ENCODE data around the gene DIPK1B.
A peak's percentile ranks its signal among the peaks of the same experiment; 100 is the strongest.

Gene DIPK1B

GRCh38 chr9:136742591-136743391 lies 30.4 kb downstream of the DIPK1B start, which contains the start of gene LCN10:
Gene LCN10, minus strand, starts transcription at chr9:136742940. Its CDS starts 37 bp downstream, at chr9:136742903.
- no peak within 1 kb of the TSS for H3K9ac ChIP-seq (ENCODE audit: low read length)
- no peak within 1 kb of the TSS for H2BK5ac ChIP-seq (ENCODE audit: low read length)
- H4K8ac ChIP-seq (ENCODE audit: low read depth, low read length): no peak within 1 kb of the TSS
- H3K79me2 ChIP-seq (ENCODE audit: control insufficient read depth, insufficient read depth, low read length): no peaks in the 10 kb centered on the region
- H3K4me1 ChIP-seq (ENCODE audit: control insufficient read depth, low read depth, low read length): no peaks in the 10 kb centered on the region
- no peak within 1 kb of the TSS for H3K4me2 ChIP-seq (ENCODE audit: low read length)
- H3K4ac ChIP-seq (ENCODE audit: low read depth, low read length): no peak within 1 kb of the TSS
- H4K5ac ChIP-seq (ENCODE audit: low read length): no peak within 1 kb of the TSS
- H3K27me3 ChIP-seq (ENCODE audit: insufficient read depth, low read length, poor library complexity): no peaks in the 10 kb centered on the region
- no peak within 1 kb of the TSS for H3K18ac ChIP-seq (ENCODE audit: low read length)
- no peaks in the 10 kb centered on the region for H3K79me1 ChIP-seq (ENCODE audit: low read length)
- H2BK120ac ChIP-seq (ENCODE audit: low read depth, low read length): no peak within 1 kb of the TSS
- WGBS (ENCODE audit: extremely low coverage, insufficient coverage, low lambda C conversion rate): no CpG with 5 or more reads among the region's 25 CpGs
- H2BK15ac ChIP-seq (replicated peaks; ENCODE audit: low read depth): no peak within 1 kb of the TSS
- no peak within 1 kb of the TSS for H3K23ac ChIP-seq (ENCODE audit: low read length)
- DNase-seq: peak; percentile 78
- H3K4me3 ChIP-seq (ENCODE audit: low read length): no peak within 1 kb of the TSS
- H3K56ac ChIP-seq (ENCODE audit: low read length): peak within 1 kb of the TSS; percentile 42
- H2AK5ac ChIP-seq (ENCODE audit: low read length): no peak within 1 kb of the TSS
- no peaks in the 10 kb centered on the region for H3K36me3 ChIP-seq (ENCODE audit: control insufficient read depth, insufficient read depth, low read length)
- H3K27ac ChIP-seq (ENCODE audit: low read depth, low read length): no peak within 1 kb of the TSS

GRCh38 chr9:136743639-136744211 lies 31.4 kb downstream of the DIPK1B start:
- Histone ChIP-seq H2BK5ac (ENCODE audit: low read length) (no peak overlapping the region), H3K4me2 (ENCODE audit: low read length) (no peak overlapping the region), H3K36me3 (ENCODE audit: control insufficient read depth, insufficient read depth, low read length) (no peaks in the 10 kb centered on the region), H3K4ac (ENCODE audit: low read depth, low read length) (no peak overlapping the region), H3K27ac (ENCODE audit: low read depth, low read length) (no peak overlapping the region), H2AK5ac (ENCODE audit: low read length) (no peak overlapping the region), H3K18ac (ENCODE audit: low read length) (no peak overlapping the region), H3K27me3 (ENCODE audit: insufficient read depth, low read length, poor library complexity) (no peaks in the 10 kb centered on the region), H2BK120ac (ENCODE audit: low read depth, low read length) (no peak overlapping the region), H2BK15ac (replicated peaks; ENCODE audit: low read depth) (no peak overlapping the region), H4K8ac (ENCODE audit: low read depth, low read length) (no peak overlapping the region), H4K5ac (ENCODE audit: low read length) (no peak overlapping the region), H3K79me2 (ENCODE audit: control insufficient read depth, insufficient read depth, low read length) (no peaks in the 10 kb centered on the region), H3K23ac (ENCODE audit: low read length) (no peak overlapping the region), H3K4me1 (ENCODE audit: control insufficient read depth, low read depth, low read length) (no peaks in the 10 kb centered on the region), H3K56ac (ENCODE audit: low read length) (no peak overlapping the region), H3K4me3 (ENCODE audit: low read length) (no peak overlapping the region), H3K79me1 (ENCODE audit: low read length) (no peaks in the 10 kb centered on the region), H3K9ac (ENCODE audit: low read length) (no peak overlapping the region)
- DNase-seq: no peak
- WGBS (ENCODE audit: extremely low coverage, insufficient coverage, low lambda C conversion rate): no CpG with 5 or more reads among the region's 16 CpGs

GRCh38 chr9:136744773-136745172 lies 32.4 kb downstream of the DIPK1B start:
- no peak overlapping the region for H3K4ac ChIP-seq (ENCODE audit: low read depth, low read length)
- H3K27me3 ChIP-seq (ENCODE audit: insufficient read depth, low read length, poor library complexity): no peaks in the 10 kb centered on the region
- H3K23ac ChIP-seq (ENCODE audit: low read length): no peak overlapping the region
- H3K4me2 ChIP-seq (ENCODE audit: low read length): no peak overlapping the region
- no peak overlapping the region for H2BK120ac ChIP-seq (ENCODE audit: low read depth, low read length)
- H3K56ac ChIP-seq (ENCODE audit: low read length): no peak overlapping the region
- H3K27ac ChIP-seq (ENCODE audit: low read depth, low read length): no peak overlapping the region
- no peak overlapping the region for H2AK5ac ChIP-seq (ENCODE audit: low read length)
- no peaks in the 10 kb centered on the region for H3K4me1 ChIP-seq (ENCODE audit: control insufficient read depth, low read depth, low read length)
- H2BK5ac ChIP-seq (ENCODE audit: low read length): no peak overlapping the region
- no peaks in the 10 kb centered on the region for H3K79me1 ChIP-seq (ENCODE audit: low read length)
- H3K9ac ChIP-seq (ENCODE audit: low read length): no peak overlapping the region
- H3K18ac ChIP-seq (ENCODE audit: low read length): no peak overlapping the region
- H3K4me3 ChIP-seq (ENCODE audit: low read length): no peak overlapping the region
- no peak overlapping the region for H2BK15ac ChIP-seq (replicated peaks; ENCODE audit: low read depth)
- no peak overlapping the region for H4K8ac ChIP-seq (ENCODE audit: low read depth, low read length)
- H3K36me3 ChIP-seq (ENCODE audit: control insufficient read depth, insufficient read depth, low read length): no peaks in the 10 kb centered on the region
- WGBS (ENCODE audit: extremely low coverage, insufficient coverage, low lambda C conversion rate): no CpG with 5 or more reads among the region's 18 CpGs
- no peak overlapping the region for H4K5ac ChIP-seq (ENCODE audit: low read length)
- DNase-seq: no peak
- no peaks in the 10 kb centered on the region for H3K79me2 ChIP-seq (ENCODE audit: control insufficient read depth, insufficient read depth, low read length)

GRCh38 chr9:136745389-136746154 lies 33.2 kb downstream of the DIPK1B start:
- Histone ChIP-seq H4K5ac (ENCODE audit: low read length) (no peak overlapping the region), H2BK120ac (ENCODE audit: low read depth, low read length) (no peak overlapping the region), H2AK5ac (ENCODE audit: low read length) (no peak overlapping the region), H3K27me3 (ENCODE audit: insufficient read depth, low read length, poor library complexity) (no peaks in the 10 kb centered on the region), H3K36me3 (ENCODE audit: control insufficient read depth, insufficient read depth, low read length) (no peaks in the 10 kb centered on the region), H4K8ac (ENCODE audit: low read depth, low read length) (no peak overlapping the region), H3K79me1 (ENCODE audit: low read length) (no peaks in the 10 kb centered on the region), H3K4ac (ENCODE audit: low read depth, low read length) (no peak overlapping the region), H3K4me1 (ENCODE audit: control insufficient read depth, low read depth, low read length) (no peaks in the 10 kb centered on the region), H3K4me2 (ENCODE audit: low read length) (no peak overlapping the region), H3K18ac (ENCODE audit: low read length) (no peak overlapping the region), H3K9ac (ENCODE audit: low read length) (no peak overlapping the region), H3K56ac (ENCODE audit: low read length) (no peak overlapping the region), H2BK15ac (replicated peaks; ENCODE audit: low read depth) (no peak overlapping the region), H3K23ac (ENCODE audit: low read length) (no peak overlapping the region), H3K4me3 (ENCODE audit: low read length) (no peak overlapping the region), H2BK5ac (ENCODE audit: low read length) (no peak overlapping the region), H3K27ac (ENCODE audit: low read depth, low read length) (no peak overlapping the region), H3K79me2 (ENCODE audit: control insufficient read depth, insufficient read depth, low read length) (no peaks in the 10 kb centered on the region)
- WGBS (ENCODE audit: extremely low coverage, insufficient coverage, low lambda C conversion rate): no CpG with 5 or more reads among the region's 23 CpGs
- DNase-seq: no peak

- H2BK120ac ChIP-seq (ENCODE audit: low read depth, low read length): no peak overlapping the region
- no peak overlapping the region for H3K23ac ChIP-seq (ENCODE audit: low read length)
- no peaks in the 10 kb centered on the region for H3K79me2 ChIP-seq (ENCODE audit: control insufficient read depth, insufficient read depth, low read length)
- no peak overlapping the region for H4K5ac ChIP-seq (ENCODE audit: low read length)
- H3K18ac ChIP-seq (ENCODE audit: low read length): no peak overlapping the region
- H3K27me3 ChIP-seq (ENCODE audit: insufficient read depth, low read length, poor library complexity): no peaks in the 10 kb centered on the region
- no peaks in the 10 kb centered on the region for H3K79me1 ChIP-seq (ENCODE audit: low read length)
- H2AK5ac ChIP-seq (ENCODE audit: low read length): no peak overlapping the region
- no peak overlapping the region for H3K56ac ChIP-seq (ENCODE audit: low read length)
- no peak overlapping the region for H3K4me2 ChIP-seq (ENCODE audit: low read length)
- no peak overlapping the region for H3K4me3 ChIP-seq (ENCODE audit: low read length)
- H3K4ac ChIP-seq (ENCODE audit: low read depth, low read length): no peak overlapping the region
- no peak overlapping the region for H3K9ac ChIP-seq (ENCODE audit: low read length)
- no CpG with 5 or more reads among the region's 22 CpGs for whole genome bisulfite sequencing (ENCODE audit: extremely low coverage, insufficient coverage, low lambda C conversion rate)
- no peak overlapping the region for H2BK15ac ChIP-seq (replicated peaks; ENCODE audit: low read depth)
- DNase-seq: no peak
- H2BK5ac ChIP-seq (ENCODE audit: low read length): no peak overlapping the region
- H3K27ac ChIP-seq (ENCODE audit: low read depth, low read length): no peak overlapping the region
- H3K4me1 ChIP-seq (ENCODE audit: control insufficient read depth, low read depth, low read length): no peaks in the 10 kb centered on the region
- H3K36me3 ChIP-seq (ENCODE audit: control insufficient read depth, insufficient read depth, low read length): no peaks in the 10 kb centered on the region
- no peak overlapping the region for H4K8ac ChIP-seq (ENCODE audit: low read depth, low read length)
Observed at GRCh38 chr9:136746155-136746490, 33.8 kb downstream of the DIPK1B start.

Data from mesendoderm (in vitro differentiated cells).